Effector CD8-positive, alpha-beta T cell (primary cell): ENCODE data around the gene ZMIZ1.

Experiments
- DNase-seq: peaks from one replicate; lab custom pipeline; 2025; lab: John Stamatoyannopoulos, UW

The ZMIZ1 gene

GRCh38 chr10:79137300-79137756 is 68.6 kb downstream of the ZMIZ1 start:
- DNase-seq = no peak

DNA sequence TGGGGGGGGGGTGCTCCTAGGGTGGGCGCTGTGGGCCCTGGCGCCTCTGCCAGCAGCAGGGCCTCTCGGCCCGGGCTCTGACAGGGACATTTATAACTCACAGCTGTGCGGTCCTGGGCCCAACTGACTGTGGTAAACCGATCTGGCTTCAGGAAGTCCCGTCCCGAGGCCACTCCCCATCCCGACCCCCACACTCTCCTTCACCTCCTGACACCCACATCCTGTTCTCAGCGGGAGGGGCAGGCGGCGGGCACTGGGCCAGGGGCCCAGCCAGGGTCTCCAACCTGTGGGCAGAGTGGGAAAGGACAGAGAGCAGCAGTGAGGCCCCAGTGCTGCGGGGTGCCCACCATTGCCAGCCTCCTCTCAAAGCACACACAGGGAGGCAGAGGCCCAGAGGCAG is 69.1 kb downstream of the ZMIZ1 start:
- no peak for DNase-seq

DNA sequence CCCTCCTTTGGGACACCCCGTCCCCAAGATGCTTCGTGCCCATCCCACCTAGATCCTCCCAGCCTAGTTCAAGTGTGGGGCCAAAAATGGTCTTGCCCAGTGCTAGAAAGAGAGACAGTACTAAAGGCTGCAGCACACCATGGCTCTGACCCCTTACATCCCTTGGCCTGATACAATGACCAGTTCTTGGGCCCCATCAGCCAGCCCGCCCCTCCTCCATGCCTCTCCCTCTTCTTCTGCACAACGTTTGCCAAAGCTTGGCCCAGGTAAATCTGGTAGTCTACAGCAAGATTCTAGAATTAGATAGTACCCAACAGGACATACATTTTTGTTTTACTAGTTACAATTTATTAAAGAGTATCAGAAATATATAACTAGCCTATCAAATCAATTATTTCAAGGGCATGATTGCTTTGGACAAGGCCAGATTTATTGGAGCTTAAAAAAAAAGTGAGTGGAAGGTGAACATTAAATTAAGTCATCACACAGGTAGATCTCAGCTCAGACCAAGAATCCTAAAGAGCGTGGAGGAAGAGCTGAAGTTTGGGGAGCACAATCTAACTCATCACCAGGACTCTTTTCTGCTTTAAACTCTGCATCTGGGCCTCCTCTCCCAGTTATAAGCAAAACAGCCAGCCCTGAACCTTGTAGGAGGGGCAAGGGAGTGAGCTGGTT is 69.8 kb downstream of the ZMIZ1 start:
- DNase-seq = no peak

DNA sequence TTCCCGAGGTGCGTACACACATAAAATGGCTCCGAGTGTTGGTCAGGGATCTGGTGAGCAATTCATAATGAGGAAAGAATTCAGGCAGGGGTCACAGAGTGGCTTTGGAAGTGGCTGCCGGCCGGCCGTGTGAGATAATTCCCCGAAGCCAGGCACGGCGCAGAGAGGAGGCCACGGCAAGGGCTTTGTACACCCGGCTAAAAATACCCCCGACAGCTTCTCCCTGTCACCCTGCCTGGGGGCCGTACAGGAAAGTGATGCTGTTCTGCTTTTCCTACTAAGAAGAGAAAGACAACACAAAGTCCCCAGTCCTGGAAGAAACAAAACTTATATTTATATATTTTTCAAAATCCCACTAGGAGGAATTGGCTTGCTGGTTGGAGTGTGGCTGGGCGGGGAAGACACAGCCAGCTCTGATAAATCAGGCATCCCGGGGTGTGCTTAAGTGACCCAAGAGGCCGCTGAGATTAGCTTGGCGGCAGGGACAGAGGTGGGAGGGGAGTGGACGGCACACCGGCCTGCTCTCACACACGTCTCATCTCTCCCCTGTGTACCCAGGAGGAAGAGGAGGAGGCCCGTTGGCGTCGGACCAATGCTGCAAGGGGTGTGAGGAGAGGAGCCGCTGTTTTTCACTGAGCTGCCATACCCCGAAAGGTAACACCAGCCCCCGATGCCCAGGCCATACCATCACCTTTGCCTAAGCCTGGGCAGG is 70.5 kb downstream of the ZMIZ1 start:
- DNase-seq = no peak

- no peak for DNase-seq
Measured at GRCh38 chr10:79140085-79140793, 71.5 kb downstream of the ZMIZ1 start.

DNA sequence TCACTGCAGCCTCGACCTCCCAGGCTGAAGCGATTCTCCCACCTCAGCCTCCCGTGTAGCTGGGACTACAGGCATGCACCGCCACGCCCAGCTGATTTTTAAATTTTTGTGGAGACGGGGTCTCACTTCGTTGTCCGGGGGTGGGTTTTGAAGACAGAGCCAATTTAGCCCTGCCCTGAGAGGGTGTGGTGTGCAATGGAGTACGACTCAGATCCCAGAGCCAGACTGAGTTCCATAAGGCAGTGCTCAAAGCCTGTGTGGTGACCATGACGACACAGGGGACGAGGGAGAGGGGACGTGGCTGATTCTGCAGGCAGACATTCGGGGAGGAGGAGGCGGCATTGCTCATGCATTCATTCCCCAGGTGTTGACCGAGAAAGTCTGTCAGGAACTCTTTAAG is 72.1 kb downstream of the ZMIZ1 start:
- no peak for DNase-seq

DNA sequence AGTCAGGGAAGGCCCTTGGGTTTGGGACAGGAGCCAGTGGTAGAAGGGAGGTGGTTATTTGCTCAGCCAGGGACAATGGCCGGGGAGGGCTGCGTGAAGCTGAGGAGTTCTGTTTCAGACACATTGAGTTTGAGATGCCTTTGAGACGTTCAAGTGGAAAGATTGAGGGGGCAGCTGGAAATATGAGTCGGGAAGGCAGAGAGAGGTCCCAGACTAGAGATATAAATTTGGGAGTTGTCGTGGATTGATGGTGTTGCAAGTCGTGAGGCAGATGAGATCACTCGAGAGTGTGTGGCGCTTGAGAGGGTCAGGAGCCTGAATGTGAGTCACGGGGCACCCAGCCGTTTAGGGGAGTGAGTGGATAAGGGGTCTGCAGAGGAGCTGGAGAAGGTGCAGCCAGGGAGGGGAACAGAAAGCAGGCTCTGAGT is 73.3 kb downstream of the ZMIZ1 start:
- no peak for DNase-seq

DNA sequence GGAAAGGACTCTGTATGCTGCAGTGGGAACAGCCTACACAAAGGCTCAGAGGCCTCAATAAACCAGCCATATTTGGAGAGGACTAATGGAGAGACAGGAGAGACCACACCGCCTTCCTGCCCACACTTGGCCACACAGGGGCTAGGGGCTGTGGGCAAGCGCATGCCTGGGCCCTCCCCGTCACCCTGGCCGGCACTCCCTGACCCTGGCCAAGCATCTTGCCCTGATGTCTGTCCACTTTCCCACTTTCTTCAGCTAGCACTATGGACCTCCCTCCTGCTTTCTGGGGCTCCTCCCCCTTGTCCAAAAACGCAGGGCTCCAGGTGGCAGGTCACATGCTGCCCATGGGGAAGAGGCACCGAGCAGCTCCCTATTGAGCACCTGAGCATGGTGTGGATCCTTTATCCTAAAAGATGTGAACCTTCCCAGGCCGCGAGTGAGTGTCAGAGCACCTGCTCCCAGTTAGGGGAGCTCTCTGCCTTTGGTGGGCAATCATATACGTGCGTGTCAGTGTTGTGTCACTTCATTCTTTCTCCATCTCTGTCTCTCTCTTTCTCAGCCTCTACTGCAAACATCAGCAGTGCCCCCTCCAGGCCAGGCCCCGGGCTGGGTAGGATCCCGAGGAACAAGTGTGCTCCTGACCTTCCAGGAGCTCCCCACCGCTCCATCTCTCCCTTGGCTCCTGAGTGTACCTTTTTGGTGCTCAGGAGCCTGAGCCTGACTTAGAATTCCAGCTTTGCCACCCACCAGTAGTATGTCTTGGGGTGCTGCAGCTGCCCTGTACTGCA is 74.0 kb downstream of the ZMIZ1 start:
- no peak for DNase-seq

DNA sequence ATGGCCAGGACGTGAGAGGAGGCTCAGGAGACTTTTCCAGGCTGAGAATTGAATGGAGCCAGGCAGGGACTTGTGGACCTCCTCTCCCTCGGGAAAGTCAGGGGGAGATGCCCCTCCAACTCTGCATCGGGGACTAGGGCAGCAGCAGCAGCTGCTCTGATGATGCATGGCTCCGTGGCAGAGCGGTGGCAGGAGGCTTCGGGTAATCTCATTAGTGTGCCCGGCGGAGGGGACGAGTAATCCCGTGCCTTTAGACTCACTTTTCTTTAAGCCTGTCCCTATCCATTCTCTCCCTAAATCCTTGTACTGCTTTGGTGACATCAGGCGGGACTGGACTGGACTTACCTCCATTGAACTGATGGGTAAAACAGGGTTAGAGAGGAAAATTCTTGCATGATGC is 75.1 kb downstream of the ZMIZ1 start:
- DNase-seq = no peak

- DNase-seq = no peak
Measured at GRCh38 chr10:79144351-79145173, 75.8 kb downstream of the ZMIZ1 start.

DNA sequence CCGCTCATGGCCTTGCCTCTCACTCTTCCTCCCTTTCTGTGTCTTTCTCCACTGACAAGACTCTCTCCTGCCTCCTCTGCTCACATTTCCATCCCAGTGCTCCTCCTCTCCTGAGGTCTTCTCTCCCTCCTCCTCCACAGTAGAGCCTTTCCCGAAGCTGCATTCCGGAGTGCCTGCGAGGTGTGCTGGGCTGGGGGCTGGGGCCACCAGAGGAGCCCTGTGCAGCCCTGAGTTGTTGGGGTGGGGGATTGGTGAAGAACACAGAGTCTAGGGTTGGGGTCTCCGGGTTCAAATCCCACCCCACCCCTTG is 76.4 kb downstream of the ZMIZ1 start:
- DNase-seq = no peak

GRCh38 chr10:79145517-79146470 is 77.0 kb downstream of the ZMIZ1 start:
- no peak for DNase-seq

GRCh38 chr10:79146611-79147130 is 77.9 kb downstream of the ZMIZ1 start:
- DNase-seq = no peak

DNA sequence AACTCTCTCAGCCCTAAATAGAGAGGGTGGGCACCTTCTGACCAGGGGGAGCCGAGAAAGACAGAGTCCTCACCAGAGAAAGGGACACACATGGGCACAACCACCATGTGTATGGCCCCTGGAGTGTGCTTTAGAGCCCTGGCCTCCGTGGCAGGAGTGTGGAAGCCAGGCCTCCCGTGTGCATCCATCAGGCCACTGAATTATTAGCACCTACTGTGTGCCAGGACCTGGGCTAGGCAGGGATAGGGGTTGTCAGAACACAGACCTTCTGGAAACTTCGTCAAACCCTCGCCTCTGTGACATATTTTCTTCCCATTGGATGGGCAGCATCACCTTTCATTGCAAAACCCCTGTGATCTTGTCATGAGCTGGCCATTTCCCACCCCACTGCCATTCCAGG is 78.5 kb downstream of the ZMIZ1 start:
- no peak for DNase-seq

GRCh38 chr10:79147796-79148451 is 79.2 kb downstream of the ZMIZ1 start:
- DNase-seq = no peak

GRCh38 chr10:79148452-79149344 is 79.9 kb downstream of the ZMIZ1 start:
- DNase-seq = no peak

DNA sequence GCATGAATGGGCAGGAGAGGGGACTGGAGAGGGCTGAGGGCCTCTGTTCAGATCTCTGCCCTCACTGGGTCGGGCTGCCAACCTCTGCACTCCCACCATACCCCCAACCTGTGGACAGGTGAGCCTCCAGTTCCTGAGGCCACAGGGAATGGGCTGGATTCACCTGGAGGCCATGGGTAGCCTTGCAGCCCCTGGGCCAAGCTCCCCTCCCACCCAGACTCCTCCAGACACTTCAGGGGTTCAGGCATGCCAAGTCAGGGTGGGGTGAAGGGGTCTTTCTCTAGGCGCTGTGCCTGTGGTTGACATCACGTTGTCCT is 80.5 kb downstream of the ZMIZ1 start:
- no peak for DNase-seq

DNA sequence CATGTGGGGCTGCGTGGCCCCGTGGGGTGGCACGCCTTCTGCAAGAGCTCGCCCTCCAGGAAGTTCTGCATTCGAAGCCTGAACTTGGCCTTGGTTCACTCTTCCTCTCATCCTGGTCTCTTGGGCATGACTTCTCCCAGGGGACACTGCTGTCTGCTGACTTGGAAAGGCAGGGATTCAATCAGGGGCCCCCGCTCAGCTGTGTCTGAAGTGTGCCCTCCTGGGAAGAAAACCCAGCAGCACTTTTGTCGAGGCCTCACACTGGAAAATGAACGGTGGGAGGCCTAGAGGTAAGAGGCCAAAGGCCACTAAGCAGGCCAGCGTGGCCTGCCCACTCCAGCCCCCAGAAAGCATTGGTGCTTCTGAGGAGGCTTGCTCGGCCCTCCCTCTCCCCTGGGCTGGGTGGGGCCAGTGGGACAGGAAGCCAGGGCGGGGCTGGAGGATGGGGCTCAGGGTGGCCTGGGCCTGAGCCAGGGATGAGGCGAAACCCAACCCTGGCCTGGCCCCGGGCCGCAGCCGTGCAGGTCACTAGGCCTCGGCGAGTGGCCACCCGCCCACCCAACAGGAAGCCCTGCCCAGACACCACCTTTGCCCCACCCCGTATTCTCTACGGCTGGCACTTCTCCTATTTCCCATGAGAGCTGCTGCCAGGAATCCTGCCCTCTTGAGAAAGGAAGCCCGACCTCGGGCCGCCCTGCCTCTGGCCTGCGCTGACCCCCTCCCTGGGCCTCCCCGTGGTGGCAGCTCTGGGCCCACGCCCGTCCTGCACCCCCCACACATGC is 81.1 kb downstream of the ZMIZ1 start:
- DNase-seq = no peak
